H1 (cell line): ENCODE data around the gene MBD3L4. TPM values are rescaled to one million over a fixed set of nuclear protein-coding genes. Genes with fewer than 3 reads are reported as not detected.

Experiments used
- GTF2F1 ChIP-seq: IDR thresholded peaks from 2 replicates; pipeline ENCODE4 v1.6.1; 2012; ENCODE audit warnings: low read depth, low read length, improper control_type of control experiment, borderline replicate concordance
- RAD21 ChIP-seq, 2 experiments: IDR thresholded peaks in 1 of 2; conservative IDR thresholded peaks in 1 of 2; 2 replicates each; pipeline ENCODE4 v1.6.1; 2011; ENCODE audit warnings: low read depth in 2 of 2, low read length in 2 of 2, improper control_type of control experiment in 1 of 2, inconsistent platforms in 1 of 2, mild to moderate bottlenecking in 1 of 2, moderate library complexity in 1 of 2
- RXRA ChIP-seq: IDR thresholded peaks from 2 replicates; pipeline ENCODE4 v1.6.1; 2011; ENCODE audit warnings: low read depth, mild to moderate bottlenecking, low read length, moderate library complexity; ENCODE audit not compliant: insufficient read depth
- polyA plus RNA-seq, 7 experiments: library from polyadenylated mRNA; depleted of rRNA in 3 of 7; stranded (reverse) in 5 of 7; unstranded in 2 of 7; fragments of >200 nt in 5 of 7; fragments of 200-250 nt in 2 of 7; gene quantifications; 1 replicate in 5 of 7; 2 replicates in 1 of 7; 4 replicates in 1 of 7; pipeline versions ENCODE4 v1.2.1 to v1.2.3, GENCODE V29; 2011 to 2013; ENCODE audit warnings: missing spikeins in 2 of 7, mixed read lengths in 2 of 7
- total RNA-seq: library from RNA; stranded (reverse); fragmentation: NEBNext Ultra II Directional; extraction: Animal tissue kit (Norgen Biotek cat#: 25700); gene quantifications from 2 replicates; pipeline ENCODE4 v1.2.1, GENCODE V29; 2021
- TF ChIP-seq, protein P1 (sequence below), 3 experiments: IDR thresholded peaks; 1 replicate in 2 of 3; 2 replicates in 1 of 3; pipeline versions ENCODE4 v1.5.1 to v1.6.1; 2011; ENCODE audit warnings: low read length in 3 of 3, mild to moderate bottlenecking in 3 of 3, inconsistent platforms in 2 of 3, low read depth in 1 of 3, moderate library complexity in 1 of 3; ENCODE audit not compliant: insufficient read depth in 1 of 3; ENCODE audit errors: control extremely low read depth in 1 of 3

Gene MBD3L4
- total and polyA plus RNA-seq, 2 of the 8 experiments (the other 6 are each of a cell fraction or from before 2014, with no cell fraction given) = not detected

DNA sequence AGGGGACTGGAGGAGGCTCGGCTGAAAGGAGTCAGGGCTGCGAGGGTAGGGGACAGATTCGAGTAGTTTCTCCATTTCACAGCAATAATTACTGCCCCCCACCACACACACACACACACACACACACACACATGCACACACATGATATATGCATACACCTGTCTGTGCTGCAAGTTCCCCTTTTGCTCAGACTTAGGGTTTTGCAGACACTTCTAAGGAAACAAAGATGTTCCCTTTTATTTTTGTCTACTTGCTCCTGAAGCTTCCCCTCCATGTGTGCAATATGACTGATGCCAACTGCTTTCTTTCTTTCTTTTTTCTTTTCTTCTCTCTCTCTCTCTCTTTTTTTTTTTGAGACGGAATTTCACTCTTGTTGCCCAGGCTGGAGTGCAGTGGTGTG is 32.1 kb downstream of the MBD3L4 start (continued):
- TF ChIP-seq RAD21 (IDR thresholded peaks at IDR 0.05 in 1 of 2, conservative IDR thresholded peaks at IDR 0.05 in 1 of 2; ENCODE audit: low read depth in 2 of 2, low read length in 2 of 2) (no peak), GTF2F1 (no peak), RXRA (no peak)
- TF ChIP-seq, protein P1, sequence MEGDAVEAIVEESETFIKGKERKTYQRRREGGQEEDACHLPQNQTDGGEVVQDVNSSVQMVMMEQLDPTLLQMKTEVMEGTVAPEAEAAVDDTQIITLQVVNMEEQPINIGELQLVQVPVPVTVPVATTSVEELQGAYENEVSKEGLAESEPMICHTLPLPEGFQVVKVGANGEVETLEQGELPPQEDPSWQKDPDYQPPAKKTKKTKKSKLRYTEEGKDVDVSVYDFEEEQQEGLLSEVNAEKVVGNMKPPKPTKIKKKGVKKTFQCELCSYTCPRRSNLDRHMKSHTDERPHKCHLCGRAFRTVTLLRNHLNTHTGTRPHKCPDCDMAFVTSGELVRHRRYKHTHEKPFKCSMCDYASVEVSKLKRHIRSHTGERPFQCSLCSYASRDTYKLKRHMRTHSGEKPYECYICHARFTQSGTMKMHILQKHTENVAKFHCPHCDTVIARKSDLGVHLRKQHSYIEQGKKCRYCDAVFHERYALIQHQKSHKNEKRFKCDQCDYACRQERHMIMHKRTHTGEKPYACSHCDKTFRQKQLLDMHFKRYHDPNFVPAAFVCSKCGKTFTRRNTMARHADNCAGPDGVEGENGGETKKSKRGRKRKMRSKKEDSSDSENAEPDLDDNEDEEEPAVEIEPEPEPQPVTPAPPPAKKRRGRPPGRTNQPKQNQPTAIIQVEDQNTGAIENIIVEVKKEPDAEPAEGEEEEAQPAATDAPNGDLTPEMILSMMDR (IDR thresholded peaks at IDR 0.05; ENCODE audit: control extremely low read depth in 1 of 3, insufficient read depth in 1 of 3, low read depth in 1 of 3, low read length in 3 of 3) = no peak
